HL-60 (cell line): Measurements from ENCODE around the gene MACROD2.

ENCODE experiments used
- DNase-seq, 2 experiments: peaks; one replicate each; pipeline ENCODE4 v3.0.0-alpha.2; 2010 to 2020; ENCODE audit warnings: low read depth in 1 of 2, low spot score in 1 of 2
- H3K27ac ChIP-seq: fragments of 250-450 bp; sonication (Bioruptor Pico); replicated peaks from 2 replicates; pipeline ENCODE4 v1.5.1; 2020; ENCODE audit warnings: mild to moderate bottlenecking, moderate library complexity
- H3K27me3 ChIP-seq: fragments of 250-450 bp; sonication (Bioruptor Pico); 2 replicates; pipeline ENCODE4 v1.5.1; 2021; ENCODE audit warnings: mild to moderate bottlenecking, moderate library complexity; ENCODE audit not compliant: insufficient read depth, poor library complexity, severe bottlenecking
- H3K4me3 ChIP-seq: replicated peaks from 2 replicates; pipeline ENCODE4 v1.5.1; 2011; ENCODE audit warnings: mild to moderate bottlenecking, control low read depth, low read length; ENCODE audit not compliant: insufficient read depth
- CTCF ChIP-seq: IDR thresholded peaks from one replicate; pipeline ENCODE4 v1.5.1; 2011; ENCODE audit warnings: low read length, control low read depth, inconsistent platforms; ENCODE audit not compliant: insufficient read depth
- GABPA ChIP-seq: IDR thresholded peaks from 2 replicates; pipeline ENCODE4 v1.6.1; 2012; ENCODE audit warnings: low read depth
- POLR2AphosphoS5 ChIP-seq: IDR thresholded peaks from 2 replicates; pipeline ENCODE4 v1.6.1; 2012; ENCODE audit warnings: low read depth
- REST ChIP-seq: IDR thresholded peaks from 2 replicates; pipeline ENCODE4 v1.6.1; 2012; ENCODE audit warnings: low read depth; ENCODE audit not compliant: insufficient replicate concordance
- SPI1 ChIP-seq: IDR thresholded peaks from 2 replicates; pipeline ENCODE4 v1.6.1; 2012; ENCODE audit warnings: low read depth, mild to moderate bottlenecking, borderline replicate concordance

Gene MACROD2

DNA sequence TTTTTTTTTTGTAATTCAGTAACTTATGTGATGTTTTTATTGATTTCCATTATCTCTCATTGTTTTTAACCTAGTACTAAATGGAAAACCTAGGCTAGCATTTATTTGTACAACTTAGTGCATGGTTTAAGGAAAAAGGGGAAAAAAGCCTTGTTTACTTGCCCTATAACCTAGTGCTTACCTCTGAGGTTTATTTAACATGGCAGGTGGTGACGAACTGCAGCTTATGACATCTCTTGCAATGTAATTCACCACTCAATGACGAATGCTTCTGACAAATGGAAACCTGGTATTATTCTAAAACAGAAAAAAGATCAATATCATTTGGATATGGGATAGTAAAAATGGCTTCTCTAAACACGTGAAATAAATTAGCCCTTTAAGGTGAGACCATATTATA is 960.7 kb downstream of the MACROD2 start:
- Histone ChIP-seq H3K27ac (no peak overlapping the region), H3K4me3 (no peak overlapping the region), H3K27me3 (no peaks in the 10 kb centered on the region)
- no peak for DNase-seq
- TF ChIP-seq CTCF (no peak), POLR2AphosphoS5 (no peak), REST (no peak), GABPA (no peak), SPI1 (no peak)

- TF ChIP-seq SPI1, result no peak
- TF ChIP-seq REST, result no peak
- no peak for TF ChIP-seq CTCF
- no peak for TF ChIP-seq GABPA
- TF ChIP-seq POLR2AphosphoS5, result no peak
- Histone ChIP-seq H3K4me3 (no peak overlapping the region), H3K27ac (no peak overlapping the region), H3K27me3 (no peaks in the 10 kb centered on the region)
- DNase-seq, result no peak
Measured at GRCh38 chr20:14956538-14956937, 961.2 kb downstream of the MACROD2 start.

DNA sequence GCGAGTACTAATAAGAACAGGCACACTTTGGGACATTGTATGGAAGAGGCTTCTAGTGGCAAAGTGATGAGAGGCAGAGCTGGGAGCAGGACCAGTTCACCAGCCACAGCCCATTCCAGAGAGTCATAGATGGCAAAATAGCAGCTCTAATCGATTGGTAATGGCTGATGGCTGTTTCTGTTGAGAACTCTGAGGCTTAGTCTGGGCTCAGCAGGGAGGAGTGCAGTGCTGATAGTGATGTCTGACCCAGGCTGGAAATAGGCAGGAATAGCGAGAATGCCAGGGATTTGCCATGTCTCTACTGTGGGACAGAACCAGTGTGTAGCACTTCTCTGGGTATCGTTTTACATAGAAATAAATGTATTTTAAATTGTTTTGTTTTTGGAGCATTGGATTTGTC is 962.1 kb downstream of the MACROD2 start:
- H3K27ac ChIP-seq, result no peak overlapping the region
- no peaks in the 10 kb centered on the region for H3K27me3 ChIP-seq
- DNase-seq, result no peak
- TF ChIP-seq CTCF (no peak), POLR2AphosphoS5 (no peak), REST (no peak)
- no peak overlapping the region for H3K4me3 ChIP-seq
